K562 (cell line): ENCODE measurements around the gene KCNK4. TPM values are rescaled to one million over a fixed set of nuclear protein-coding genes. Genes with fewer than 3 reads are reported as not detected.

ENCODE experiments used
- ARNT ChIP-seq, 2 experiments: fragments of 450-650 bp; IDR thresholded peaks; 2 replicates each; pipeline ENCODE4 v1.6.1; 2016; ENCODE audit warnings: mild to moderate bottlenecking in 1 of 2
- BRD9 ChIP-seq: fragments of 450-650 bp; IDR thresholded peaks from 2 replicates; pipeline ENCODE4 v1.6.1; 2018; ENCODE audit warnings: low read depth; ENCODE audit not compliant: partially characterized antibody
- DPF2 ChIP-seq: fragments of 450-650 bp; IDR thresholded peaks from 2 replicates; pipeline ENCODE4 v1.6.1; 2016
- ERF ChIP-seq: fragments of 450-650 bp; formaldehyde crosslinking; IDR thresholded peaks from 2 replicates; pipeline ENCODE4 v1.4.0; 2020; ENCODE audit warnings: mild to moderate bottlenecking, mixed read lengths
- HMGN3 ChIP-seq: IDR thresholded peaks from 2 replicates; pipeline ENCODE4 v1.6.1; 2011; ENCODE audit warnings: borderline replicate concordance, low read depth, mild to moderate bottlenecking, mixed read lengths, low read length; ENCODE audit not compliant: insufficient read length; ENCODE audit errors: extremely low read depth
- NELFE ChIP-seq: IDR thresholded peaks from 2 replicates; pipeline ENCODE4 v1.6.1; 2011; ENCODE audit warnings: mild to moderate bottlenecking; ENCODE audit not compliant: insufficient read depth, insufficient read length
- TARDBP ChIP-seq: fragments of 450-650 bp; IDR thresholded peaks from 2 replicates; pipeline ENCODE4 v1.6.1; 2016
- YY1 ChIP-seq, 3 experiments: IDR thresholded peaks; 2 replicates each; pipeline ENCODE4 v1.6.1; 2011; ENCODE audit warnings: low read length in 2 of 3, mild to moderate bottlenecking in 2 of 3, moderate library complexity in 2 of 3, borderline replicate concordance in 1 of 3, control low read depth in 1 of 3, low read depth in 1 of 3; ENCODE audit not compliant: insufficient read depth in 3 of 3, insufficient replicate concordance in 2 of 3, control insufficient read depth in 1 of 3, insufficient read length in 1 of 3; ENCODE audit errors: extremely low read depth in 1 of 3
- ZNF121 ChIP-seq: sonication (generic); formaldehyde crosslinking; conservative IDR thresholded peaks from 2 replicates; pipeline ENCODE4 v1.8.0; 2022; ENCODE audit warnings: missing genetic modification reagents
- ZNF707 ChIP-seq: fragments of 250-450 bp; sonication (Bioruptor Pico); conservative IDR thresholded peaks from 2 replicates; pipeline ENCODE4 v1.8.0; 2022; ENCODE audit warnings: inconsistent platforms, mild to moderate bottlenecking, moderate library complexity
- polyA plus RNA-seq, 8 experiments: library from polyadenylated mRNA; depleted of rRNA in 4 of 8; stranded (reverse) in 5 of 8; unstranded in 3 of 8; fragments of >200 nt; fragmentation: Nextera tagmentation in 2 of 8; fragmentation: Illumina TruSeq in 1 of 8; extraction: Ambion mirVana in 2 of 8; extraction: Trizol in 1 of 8; gene quantifications; 2 replicates each; pipeline versions ENCODE4 v1.2.1 to v1.2.3, GENCODE V29; 2011 to 2014; ENCODE audit warnings: inconsistent platforms in 1 of 8, missing spikeins in 1 of 8
- total RNA-seq, 7 experiments: library from RNA; depleted of rRNA in 6 of 7; stranded (reverse); fragments of >200 nt in 6 of 7; fragmentation: Illumina TruSeq in 2 of 7; extraction: Trizol in 2 of 7; gene quantifications; 2 replicates each; pipeline versions ENCODE4 v1.2.1 to v1.2.3, GENCODE V29; 2011 to 2021; ENCODE audit warnings: low replicate concordance in 1 of 7
- TF ChIP-seq, protein P1 (sequence below): sonication (generic); formaldehyde crosslinking; IDR thresholded peaks from 2 replicates; pipeline ENCODE4 v1.8.0; 2023; ENCODE audit warnings: mild to moderate bottlenecking, missing genetic modification reagents
- TF ChIP-seq, protein P2 (sequence below), 2 experiments: fragments of 150-350 bp in 1 of 2; IDR thresholded peaks; 2 replicates each; pipeline ENCODE4 v1.6.1; 2012 to 2016; ENCODE audit warnings: low read depth in 2 of 2, low read length in 2 of 2, mild to moderate bottlenecking in 1 of 2, moderate library complexity in 1 of 2

KCNK4 gene
- total and polyA plus RNA-seq, 9 of the 15 experiments (the other 6 are each of a cell fraction or from before 2014, with no cell fraction given) = not detected

DNA sequence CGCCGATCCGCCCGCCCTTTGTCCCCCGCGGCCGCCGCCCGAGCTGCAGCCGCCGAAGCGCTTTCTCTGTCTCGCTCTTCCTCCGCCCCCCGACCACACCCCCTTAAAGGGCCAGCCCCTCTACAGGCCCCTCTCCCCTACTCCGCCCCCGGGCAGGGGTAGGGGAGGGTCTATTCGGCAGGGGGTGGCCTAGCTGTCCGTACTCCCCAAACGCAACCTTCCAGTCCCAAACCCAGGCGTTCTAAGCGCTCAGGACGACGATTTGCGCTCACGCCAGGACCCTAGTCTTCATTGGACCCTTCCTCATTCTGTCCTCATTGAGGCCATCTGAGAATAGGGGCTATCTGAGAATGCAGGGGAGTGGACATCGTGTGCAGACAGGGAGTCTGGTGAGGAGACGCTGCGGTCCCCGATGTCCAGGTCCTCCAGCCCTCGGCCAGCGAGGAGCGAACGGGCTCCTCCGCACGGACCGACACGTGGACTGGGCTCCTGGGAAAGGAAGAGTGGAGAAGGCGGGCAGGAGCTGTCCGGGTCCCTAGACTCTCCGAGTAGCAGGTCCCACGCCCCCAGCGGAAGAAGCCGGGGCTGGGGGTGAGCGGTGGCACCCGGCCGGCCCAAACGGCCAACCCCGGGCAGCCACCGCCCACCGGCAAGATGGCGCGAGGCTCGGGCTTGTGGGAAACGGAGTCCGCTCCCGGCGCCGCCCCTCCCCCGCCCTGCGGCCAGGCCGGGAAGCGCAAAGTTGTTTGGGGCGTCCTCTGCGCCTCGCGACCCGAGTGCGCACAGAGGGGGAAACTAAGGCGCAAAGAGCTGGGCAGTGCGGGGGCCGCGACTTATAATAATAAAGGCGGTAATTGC is 44.0 kb upstream of the KCNK4 start, which contains the start of gene PPP1R14B (continued):
- TF ChIP-seq, protein P1, sequence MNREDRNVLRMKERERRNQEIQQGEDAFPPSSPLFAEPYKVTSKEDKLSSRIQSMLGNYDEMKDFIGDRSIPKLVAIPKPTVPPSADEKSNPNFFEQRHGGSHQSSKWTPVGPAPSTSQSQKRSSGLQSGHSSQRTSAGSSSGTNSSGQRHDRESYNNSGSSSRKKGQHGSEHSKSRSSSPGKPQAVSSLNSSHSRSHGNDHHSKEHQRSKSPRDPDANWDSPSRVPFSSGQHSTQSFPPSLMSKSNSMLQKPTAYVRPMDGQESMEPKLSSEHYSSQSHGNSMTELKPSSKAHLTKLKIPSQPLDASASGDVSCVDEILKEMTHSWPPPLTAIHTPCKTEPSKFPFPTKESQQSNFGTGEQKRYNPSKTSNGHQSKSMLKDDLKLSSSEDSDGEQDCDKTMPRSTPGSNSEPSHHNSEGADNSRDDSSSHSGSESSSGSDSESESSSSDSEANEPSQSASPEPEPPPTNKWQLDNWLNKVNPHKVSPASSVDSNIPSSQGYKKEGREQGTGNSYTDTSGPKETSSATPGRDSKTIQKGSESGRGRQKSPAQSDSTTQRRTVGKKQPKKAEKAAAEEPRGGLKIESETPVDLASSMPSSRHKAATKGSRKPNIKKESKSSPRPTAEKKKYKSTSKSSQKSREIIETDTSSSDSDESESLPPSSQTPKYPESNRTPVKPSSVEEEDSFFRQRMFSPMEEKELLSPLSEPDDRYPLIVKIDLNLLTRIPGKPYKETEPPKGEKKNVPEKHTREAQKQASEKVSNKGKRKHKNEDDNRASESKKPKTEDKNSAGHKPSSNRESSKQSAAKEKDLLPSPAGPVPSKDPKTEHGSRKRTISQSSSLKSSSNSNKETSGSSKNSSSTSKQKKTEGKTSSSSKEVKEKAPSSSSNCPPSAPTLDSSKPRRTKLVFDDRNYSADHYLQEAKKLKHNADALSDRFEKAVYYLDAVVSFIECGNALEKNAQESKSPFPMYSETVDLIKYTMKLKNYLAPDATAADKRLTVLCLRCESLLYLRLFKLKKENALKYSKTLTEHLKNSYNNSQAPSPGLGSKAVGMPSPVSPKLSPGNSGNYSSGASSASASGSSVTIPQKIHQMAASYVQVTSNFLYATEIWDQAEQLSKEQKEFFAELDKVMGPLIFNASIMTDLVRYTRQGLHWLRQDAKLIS = peak; percentile 37; the same call in 1 of the 2 replicates
- TF ChIP-seq TARDBP (peak; percentile 63; the same call in 1 of the 2 replicates), YY1 (IDR thresholded peaks at IDR 0.05; ENCODE audit: borderline replicate concordance in 1 of 3, control insufficient read depth in 1 of 3, extremely low read depth in 1 of 3, insufficient read depth in 3 of 3, insufficient read length in 1 of 3, insufficient replicate concordance in 2 of 3, low read depth in 1 of 3, low read length in 2 of 3) (peak; percentile 90 to 99 (median 99)), BRD9 (peak; percentile 25), ZNF707 (CRISPR knock-in tag) (no peak), NELFE (no peak), ZNF121 (CRISPR knock-in tag) (no peak), ARNT (IDR thresholded peaks at IDR 0.05) (peak; percentile 39 to 65; a peak in 1 of 4 replicates), ERF (CRISPR knock-in tag) (peak; percentile 57; the same call in 1 of the 2 replicates), HMGN3 (peak; percentile 85), DPF2 (peak; percentile 60)
- TF ChIP-seq, protein P2, sequence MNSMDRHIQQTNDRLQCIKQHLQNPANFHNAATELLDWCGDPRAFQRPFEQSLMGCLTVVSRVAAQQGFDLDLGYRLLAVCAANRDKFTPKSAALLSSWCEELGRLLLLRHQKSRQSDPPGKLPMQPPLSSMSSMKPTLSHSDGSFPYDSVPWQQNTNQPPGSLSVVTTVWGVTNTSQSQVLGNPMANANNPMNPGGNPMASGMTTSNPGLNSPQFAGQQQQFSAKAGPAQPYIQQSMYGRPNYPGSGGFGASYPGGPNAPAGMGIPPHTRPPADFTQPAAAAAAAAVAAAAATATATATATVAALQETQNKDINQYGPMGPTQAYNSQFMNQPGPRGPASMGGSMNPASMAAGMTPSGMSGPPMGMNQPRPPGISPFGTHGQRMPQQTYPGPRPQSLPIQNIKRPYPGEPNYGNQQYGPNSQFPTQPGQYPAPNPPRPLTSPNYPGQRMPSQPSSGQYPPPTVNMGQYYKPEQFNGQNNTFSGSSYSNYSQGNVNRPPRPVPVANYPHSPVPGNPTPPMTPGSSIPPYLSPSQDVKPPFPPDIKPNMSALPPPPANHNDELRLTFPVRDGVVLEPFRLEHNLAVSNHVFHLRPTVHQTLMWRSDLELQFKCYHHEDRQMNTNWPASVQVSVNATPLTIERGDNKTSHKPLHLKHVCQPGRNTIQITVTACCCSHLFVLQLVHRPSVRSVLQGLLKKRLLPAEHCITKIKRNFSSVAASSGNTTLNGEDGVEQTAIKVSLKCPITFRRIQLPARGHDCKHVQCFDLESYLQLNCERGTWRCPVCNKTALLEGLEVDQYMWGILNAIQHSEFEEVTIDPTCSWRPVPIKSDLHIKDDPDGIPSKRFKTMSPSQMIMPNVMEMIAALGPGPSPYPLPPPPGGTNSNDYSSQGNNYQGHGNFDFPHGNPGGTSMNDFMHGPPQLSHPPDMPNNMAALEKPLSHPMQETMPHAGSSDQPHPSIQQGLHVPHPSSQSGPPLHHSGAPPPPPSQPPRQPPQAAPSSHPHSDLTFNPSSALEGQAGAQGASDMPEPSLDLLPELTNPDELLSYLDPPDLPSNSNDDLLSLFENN (IDR thresholded peaks at IDR 0.05; ENCODE audit: low read depth in 2 of 2, low read length in 2 of 2) = peak in 1 of 2 experiments; percentile 52; a peak in 2 of 4 replicates
